ENCODE data around the gene SLC22A4.

The SLC22A4 gene

GRCh38 chr5:132298298-132299212 lies 4.4 kb downstream of the SLC22A4 start:
- no peak for DNase-seq
- no peaks in the 10 kb centered on the region for H4K20me1 ChIP-seq (ENCODE audit: insufficient read depth, low read length)
- no peak overlapping the region for H3K27ac ChIP-seq (ENCODE audit: low read length)
- H3K9me2 ChIP-seq (replicated peaks; ENCODE audit: insufficient read depth, low read length): no peaks in the 10 kb centered on the region
- no peaks in the 10 kb centered on the region for H3K36me3 ChIP-seq (replicated peaks; ENCODE audit: insufficient read depth, low read length)
- H3K79me2 ChIP-seq (ENCODE audit: low read length): no peaks in the 10 kb centered on the region
- H3F3A ChIP-seq (ENCODE audit: insufficient read depth, low read length): peaks cover 7% of the 10 kb centered on the region; the same call in 1 of the 2 replicates
- no peaks in the 10 kb centered on the region for H3K9me3 ChIP-seq (replicated peaks; ENCODE audit: insufficient read depth, low read length)
- no peak overlapping the region for H3K9ac ChIP-seq (ENCODE audit: low read length)
- peaks cover 5% of the 10 kb centered on the region; the same call in 1 of the 2 replicates for H3K4me1 ChIP-seq (ENCODE audit: low read length)
- TF ChIP-seq EZH2 (optimal IDR thresholded peaks at IDR 0.05; ENCODE audit: low read depth, low read length): no peak
- no peak for TF ChIP-seq EZH2phosphoT487 (IDR thresholded peaks at IDR 0.05; ENCODE audit: low read length)
- TF ChIP-seq CTCF (IDR thresholded peaks at IDR 0.05; ENCODE audit: low read length): no peak
- no peak overlapping the region for H2AFZ ChIP-seq (ENCODE audit: low read length)
- no peak overlapping the region for H3K4me2 ChIP-seq (ENCODE audit: low read depth, low read length)
- H3K4me3 ChIP-seq (ENCODE audit: low read length): no peak overlapping the region
- H3K27me3 ChIP-seq (replicated peaks; ENCODE audit: insufficient read depth, low read length): no peaks in the 10 kb centered on the region

GRCh38 chr5:132299917-132300316 lies 5.7 kb downstream of the SLC22A4 start:
- H3K4me3 ChIP-seq (ENCODE audit: low read length): no peak overlapping the region
- no peak overlapping the region for H3K4me2 ChIP-seq (ENCODE audit: low read depth, low read length)
- no peaks in the 10 kb centered on the region for H3F3A ChIP-seq (ENCODE audit: insufficient read depth, low read length)
- H4K20me1 ChIP-seq (ENCODE audit: insufficient read depth, low read length): no peaks in the 10 kb centered on the region
- H3K9ac ChIP-seq (ENCODE audit: low read length): no peak overlapping the region
- H3K36me3 ChIP-seq (replicated peaks; ENCODE audit: insufficient read depth, low read length): no peaks in the 10 kb centered on the region
- H2AFZ ChIP-seq (ENCODE audit: low read length): no peak overlapping the region
- peaks cover 2% of the 10 kb centered on the region; the same call in 1 of the 2 replicates for H3K4me1 ChIP-seq (ENCODE audit: low read length)
- no peaks in the 10 kb centered on the region for H3K9me2 ChIP-seq (replicated peaks; ENCODE audit: insufficient read depth, low read length)
- H3K79me2 ChIP-seq (ENCODE audit: low read length): no peaks in the 10 kb centered on the region
- H3K27me3 ChIP-seq (replicated peaks; ENCODE audit: insufficient read depth, low read length): no peaks in the 10 kb centered on the region
- TF ChIP-seq EZH2 (optimal IDR thresholded peaks at IDR 0.05; ENCODE audit: low read depth, low read length): no peak
- no peak for TF ChIP-seq EZH2phosphoT487 (IDR thresholded peaks at IDR 0.05; ENCODE audit: low read length)
- TF ChIP-seq CTCF (IDR thresholded peaks at IDR 0.05; ENCODE audit: low read length): no peak
- H3K27ac ChIP-seq (ENCODE audit: low read length): no peak overlapping the region
- H3K9me3 ChIP-seq (replicated peaks; ENCODE audit: insufficient read depth, low read length): no peaks in the 10 kb centered on the region
- DNase-seq: no peak

- no peak for TF ChIP-seq EZH2 (optimal IDR thresholded peaks at IDR 0.05; ENCODE audit: low read depth, low read length)
- no peak for TF ChIP-seq EZH2phosphoT487 (IDR thresholded peaks at IDR 0.05; ENCODE audit: low read length)
- no peak for TF ChIP-seq CTCF (IDR thresholded peaks at IDR 0.05; ENCODE audit: low read length)
- H3K4me2 ChIP-seq (ENCODE audit: low read depth, low read length): no peak overlapping the region
These were observed 6.6 kb downstream of the SLC22A4 start for GRCh38 chr5:132300577-132301343.

More at GRCh38 chr5:132300577-132301343, 6.6 kb downstream of the SLC22A4 start:
- no peak overlapping the region for H3K4me3 ChIP-seq (ENCODE audit: low read length)
- H3K9me3 ChIP-seq (replicated peaks; ENCODE audit: insufficient read depth, low read length): no peaks in the 10 kb centered on the region
- no peak overlapping the region for H2AFZ ChIP-seq (ENCODE audit: low read length)
- no peak overlapping the region for H3K9ac ChIP-seq (ENCODE audit: low read length)
- no peaks in the 10 kb centered on the region for H3K9me2 ChIP-seq (replicated peaks; ENCODE audit: insufficient read depth, low read length)
- H4K20me1 ChIP-seq (ENCODE audit: insufficient read depth, low read length): no peaks in the 10 kb centered on the region
- H3F3A ChIP-seq (ENCODE audit: insufficient read depth, low read length): no peaks in the 10 kb centered on the region
- H3K27me3 ChIP-seq (replicated peaks; ENCODE audit: insufficient read depth, low read length): no peaks in the 10 kb centered on the region
- H3K27ac ChIP-seq (ENCODE audit: low read length): no peak overlapping the region
- H3K79me2 ChIP-seq (ENCODE audit: low read length): no peaks in the 10 kb centered on the region
- no peaks in the 10 kb centered on the region for H3K36me3 ChIP-seq (replicated peaks; ENCODE audit: insufficient read depth, low read length)
- H3K4me1 ChIP-seq (ENCODE audit: low read length): no peaks in the 10 kb centered on the region
- DNase-seq: no peak

All from MM.1S (cell line).